GM23338 (cell line): ENCODE results near the gene SLIT2. TPM values are rescaled to one million over a fixed set of nuclear protein-coding genes. Genes with fewer than 3 reads are reported as not detected.

Experiments
- ATAC-seq: fragments of 200-7000 bp; cut with Tn5 transposase; 3 replicates; pipeline ENCODE4 v1.9.1; 2020
- DNase-seq: peaks from one replicate; pipeline ENCODE4 v3.0.0-alpha.2; 2015; ENCODE audit warnings: low spot score
- H2AFZ ChIP-seq: fragments of 200-600 bp; sonication (generic); 2 replicates; pipeline ENCODE4 v1.8.0; 2016; ENCODE audit warnings: antibody characterized with exemption, mild to moderate bottlenecking, moderate library complexity
- H3F3A ChIP-seq: fragments of 200-600 bp; sonication (generic); replicated peaks from 2 replicates; pipeline ENCODE4 v1.8.0; 2017; ENCODE audit warnings: antibody characterized with exemption, mixed run types, low read depth
- H3K27ac ChIP-seq: fragments of 200-600 bp; sonication (generic); 2 replicates; pipeline ENCODE4 v1.6.1; 2016; ENCODE audit warnings: low read depth
- H3K27me3 ChIP-seq: fragments of 200-600 bp; sonication (generic); 2 replicates; pipeline ENCODE4 v1.8.0; 2016; ENCODE audit warnings: mild to moderate bottlenecking, mixed run types, moderate library complexity; ENCODE audit not compliant: insufficient read depth
- H3K36me3 ChIP-seq: fragments of 200-600 bp; sonication (generic); 2 replicates; pipeline ENCODE4 v1.8.0; 2016; ENCODE audit warnings: mild to moderate bottlenecking; ENCODE audit not compliant: insufficient read depth
- H3K4me1 ChIP-seq: fragments of 200-600 bp; sonication (generic); 2 replicates; pipeline ENCODE4 v1.8.0; 2016; ENCODE audit warnings: mild to moderate bottlenecking, moderate library complexity; ENCODE audit not compliant: insufficient read depth
- H3K4me2 ChIP-seq: fragments of 200-600 bp; sonication (generic); 2 replicates; pipeline ENCODE4 v1.7.1; 2017; ENCODE audit warnings: mixed run types
- H3K4me3 ChIP-seq: fragments of 200-600 bp; sonication (generic); 2 replicates; pipeline ENCODE4 v1.6.1; 2016; ENCODE audit warnings: mixed run types
- H3K79me2 ChIP-seq: fragments of 200-600 bp; sonication (generic); replicated peaks from 2 replicates; pipeline ENCODE4 v1.8.0; 2017; ENCODE audit warnings: mild to moderate bottlenecking; ENCODE audit not compliant: insufficient read depth
- H3K9me2 ChIP-seq: fragments of 200-600 bp; sonication (generic); 2 replicates; pipeline ENCODE4 v1.8.0; 2017; ENCODE audit not compliant: insufficient read depth
- H4K20me1 ChIP-seq: fragments of 200-600 bp; sonication (generic); replicated peaks from 2 replicates; pipeline ENCODE4 v1.8.0; 2017; ENCODE audit warnings: mild to moderate bottlenecking; ENCODE audit not compliant: insufficient read depth
- H3K27ac Mint-ChIP-seq: 2 replicates; pipeline ENCODE4 v1.8.0; 2020; ENCODE audit warnings: inconsistent platforms, mild to moderate bottlenecking, moderate library complexity, mixed read lengths
- H3K27me3 Mint-ChIP-seq: 3 replicates; pipeline ENCODE4 v1.8.0; 2022; ENCODE audit warnings: low read depth, mild to moderate bottlenecking, moderate library complexity, mixed read lengths, inconsistent platforms; ENCODE audit not compliant: insufficient read depth, poor library complexity
- H3K36me3 Mint-ChIP-seq: 3 replicates; pipeline ENCODE4 v1.8.0; 2021; ENCODE audit warnings: low read depth, mild to moderate bottlenecking, inconsistent platforms, moderate library complexity, mixed read lengths
- H3K4me1 Mint-ChIP-seq: 3 replicates; pipeline ENCODE4 v1.8.0; 2020; ENCODE audit warnings: mild to moderate bottlenecking, inconsistent platforms, mixed read lengths
- H3K4me3 Mint-ChIP-seq: 3 replicates; pipeline ENCODE4 v1.8.0; 2021; ENCODE audit warnings: moderate library complexity, mild to moderate bottlenecking, inconsistent platforms, mixed read lengths
- H3K9me3 Mint-ChIP-seq: 3 replicates; pipeline ENCODE4 v1.8.0; 2020; ENCODE audit warnings: moderate library complexity, mild to moderate bottlenecking, inconsistent platforms, mixed read lengths
- CREB1 ChIP-seq: fragments of 250-450 bp; sonication (Bioruptor Pico); IDR thresholded peaks from 2 replicates; pipeline ENCODE4 v1.5.0; 2020; ENCODE audit warnings: low read depth, mild to moderate bottlenecking, moderate library complexity
- EZH2 ChIP-seq: fragments of 200-600 bp; sonication (generic); IDR thresholded peaks from one replicate; pipeline ENCODE4 v1.8.0; 2017; ENCODE audit warnings: antibody characterized with exemption, mild to moderate bottlenecking, low read depth; ENCODE audit not compliant: unreplicated experiment
- EZH2phosphoT487 ChIP-seq: fragments of 200-600 bp; sonication (generic); IDR thresholded peaks from one replicate; pipeline ENCODE4 v1.8.1; 2018; ENCODE audit warnings: antibody characterized with exemption; ENCODE audit not compliant: unreplicated experiment
- JUNB ChIP-seq: IDR thresholded peaks from one replicate; pipeline ENCODE4 v1.6.1; 2016; ENCODE audit warnings: antibody characterized with exemption; ENCODE audit not compliant: unreplicated experiment
- STAT1 ChIP-seq: IDR thresholded peaks from one replicate; pipeline ENCODE4 v1.6.1; 2016; ENCODE audit warnings: antibody characterized with exemption; ENCODE audit not compliant: unreplicated experiment
- ZNF331 ChIP-seq: fragments of 250-450 bp; sonication (Bioruptor Pico); IDR thresholded peaks from 2 replicates; pipeline ENCODE4 v1.5.0; 2020; ENCODE audit warnings: low read depth, mild to moderate bottlenecking, moderate library complexity
- ZNF462 ChIP-seq: fragments of 250-450 bp; sonication (Bioruptor Pico); IDR thresholded peaks from 2 replicates; pipeline ENCODE4 v1.5.0; 2020; ENCODE audit warnings: mild to moderate bottlenecking, moderate library complexity
- polyA plus RNA-seq: library from polyadenylated mRNA; unstranded; fragments of >200 nt; fragmentation: Nextera tagmentation; extraction: Ambion mirVana; gene quantifications from 2 replicates; pipeline ENCODE4 v1.2.1, GENCODE V29; 2016
- total RNA-seq: library from RNA; depleted of rRNA; stranded (reverse); fragments of >200 nt; shearing (Covaris generic); gene quantifications from 2 replicates; pipeline ENCODE4 v1.2.3, GENCODE V29; 2014
- TF ChIP-seq, protein P1 (sequence below): IDR thresholded peaks from one replicate; pipeline ENCODE4 v1.6.1; 2018; ENCODE audit warnings: antibody characterized with exemption; ENCODE audit not compliant: unreplicated experiment
- TF ChIP-seq, protein P2 (sequence below): IDR thresholded peaks from 2 replicates; pipeline ENCODE4 v1.6.1; 2016; ENCODE audit warnings: antibody characterized with exemption

The SLIT2 gene
- total and polyA plus RNA-seq, 2 experiments from 2014 or later = 5.2 to 5.6 TPM

DNA sequence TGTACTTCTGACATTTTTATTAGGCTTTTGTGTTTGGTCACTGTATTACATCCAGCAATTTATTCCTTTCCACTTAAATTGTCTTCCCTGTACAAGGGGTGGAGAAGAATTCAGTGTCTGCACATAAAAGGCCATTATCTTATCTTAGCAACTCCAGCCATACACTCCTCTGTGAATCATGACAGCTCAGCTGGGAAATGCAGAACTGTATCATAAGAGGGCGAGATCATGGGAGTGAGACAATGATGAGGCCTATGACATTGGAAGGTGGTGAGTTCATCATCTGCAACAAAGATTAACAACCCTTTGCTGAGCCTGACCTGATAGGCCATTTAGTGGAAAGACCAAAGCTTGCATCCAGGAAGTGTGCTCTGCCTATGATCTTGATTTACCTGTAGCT lies 33.3 kb downstream of the SLIT2 start:
- H3K4me1 Mint-ChIP-seq = peaks cover 48% of the 10 kb centered on the region

More for the DNA sequence above, 33.3 kb downstream of the SLIT2 start:
- Histone ChIP-seq H4K20me1 (no peaks in the 10 kb centered on the region), H3K4me3 (no peak overlapping the region), H3K27me3 (no peaks in the 10 kb centered on the region), H3K27ac (no peak overlapping the region), H3K4me1 (peaks cover 28% of the 10 kb centered on the region), H2AFZ (no peak overlapping the region), H3K79me2 (no peaks in the 10 kb centered on the region), H3K36me3 (no peaks in the 10 kb centered on the region), H3K4me2 (no peak overlapping the region), H3F3A (no peaks in the 10 kb centered on the region), H3K9me2 (no peaks in the 10 kb centered on the region; the same call in 1 of the 2 replicates)
- TF ChIP-seq STAT1 (no peak), EZH2phosphoT487 (no peak), JUNB (no peak), EZH2 (no peak), ZNF462 (CRISPR knock-in tag) (no peak), CREB1 (CRISPR knock-in tag) (no peak), ZNF331 (no peak)
- TF ChIP-seq, protein P1, sequence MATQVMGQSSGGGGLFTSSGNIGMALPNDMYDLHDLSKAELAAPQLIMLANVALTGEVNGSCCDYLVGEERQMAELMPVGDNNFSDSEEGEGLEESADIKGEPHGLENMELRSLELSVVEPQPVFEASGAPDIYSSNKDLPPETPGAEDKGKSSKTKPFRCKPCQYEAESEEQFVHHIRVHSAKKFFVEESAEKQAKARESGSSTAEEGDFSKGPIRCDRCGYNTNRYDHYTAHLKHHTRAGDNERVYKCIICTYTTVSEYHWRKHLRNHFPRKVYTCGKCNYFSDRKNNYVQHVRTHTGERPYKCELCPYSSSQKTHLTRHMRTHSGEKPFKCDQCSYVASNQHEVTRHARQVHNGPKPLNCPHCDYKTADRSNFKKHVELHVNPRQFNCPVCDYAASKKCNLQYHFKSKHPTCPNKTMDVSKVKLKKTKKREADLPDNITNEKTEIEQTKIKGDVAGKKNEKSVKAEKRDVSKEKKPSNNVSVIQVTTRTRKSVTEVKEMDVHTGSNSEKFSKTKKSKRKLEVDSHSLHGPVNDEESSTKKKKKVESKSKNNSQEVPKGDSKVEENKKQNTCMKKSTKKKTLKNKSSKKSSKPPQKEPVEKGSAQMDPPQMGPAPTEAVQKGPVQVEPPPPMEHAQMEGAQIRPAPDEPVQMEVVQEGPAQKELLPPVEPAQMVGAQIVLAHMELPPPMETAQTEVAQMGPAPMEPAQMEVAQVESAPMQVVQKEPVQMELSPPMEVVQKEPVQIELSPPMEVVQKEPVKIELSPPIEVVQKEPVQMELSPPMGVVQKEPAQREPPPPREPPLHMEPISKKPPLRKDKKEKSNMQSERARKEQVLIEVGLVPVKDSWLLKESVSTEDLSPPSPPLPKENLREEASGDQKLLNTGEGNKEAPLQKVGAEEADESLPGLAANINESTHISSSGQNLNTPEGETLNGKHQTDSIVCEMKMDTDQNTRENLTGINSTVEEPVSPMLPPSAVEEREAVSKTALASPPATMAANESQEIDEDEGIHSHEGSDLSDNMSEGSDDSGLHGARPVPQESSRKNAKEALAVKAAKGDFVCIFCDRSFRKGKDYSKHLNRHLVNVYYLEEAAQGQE = no peak
- TF ChIP-seq, protein P2, sequence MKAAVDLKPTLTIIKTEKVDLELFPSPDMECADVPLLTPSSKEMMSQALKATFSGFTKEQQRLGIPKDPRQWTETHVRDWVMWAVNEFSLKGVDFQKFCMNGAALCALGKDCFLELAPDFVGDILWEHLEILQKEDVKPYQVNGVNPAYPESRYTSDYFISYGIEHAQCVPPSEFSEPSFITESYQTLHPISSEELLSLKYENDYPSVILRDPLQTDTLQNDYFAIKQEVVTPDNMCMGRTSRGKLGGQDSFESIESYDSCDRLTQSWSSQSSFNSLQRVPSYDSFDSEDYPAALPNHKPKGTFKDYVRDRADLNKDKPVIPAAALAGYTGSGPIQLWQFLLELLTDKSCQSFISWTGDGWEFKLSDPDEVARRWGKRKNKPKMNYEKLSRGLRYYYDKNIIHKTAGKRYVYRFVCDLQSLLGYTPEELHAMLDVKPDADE = no peak
- ATAC-seq = no peak
- Mint-ChIP-seq H3K9me3 (no peaks in the 10 kb centered on the region), H3K4me3 (no peak overlapping the region), H3K27me3 (peaks cover 2% of the 10 kb centered on the region), H3K36me3 (no peaks in the 10 kb centered on the region), H3K27ac (no peak overlapping the region)
- no peak for DNase-seq
